HepG2 (cell line): ENCODE data around the gene MRPL27. TPM values are rescaled to one million over a fixed set of nuclear protein-coding genes. Genes with fewer than 3 reads are reported as not detected.

ENCODE experiments used
- CREM ChIP-seq, 2 experiments: sonication (generic) in 1 of 2; formaldehyde crosslinking in 1 of 2; IDR thresholded peaks; 2 replicates each; pipeline versions ENCODE4 v1.4.0 to v1.6.1; 2016 to 2020; ENCODE audit warnings: antibody characterized with exemption in 1 of 2, mild to moderate bottlenecking in 1 of 2, missing genetic modification reagents in 1 of 2
- DPF2 ChIP-seq: sonication (generic); formaldehyde crosslinking; IDR thresholded peaks from 2 replicates; pipeline ENCODE4 v1.4.0; 2020; ENCODE audit warnings: mild to moderate bottlenecking, low read depth, missing genetic modification reagents, borderline replicate concordance
- ELF1 ChIP-seq: sonication (generic); formaldehyde crosslinking; IDR thresholded peaks from 2 replicates; pipeline ENCODE4 v1.4.0; 2020; ENCODE audit warnings: missing genetic modification reagents
- FOXA1 ChIP-seq, 2 experiments: fragments of 450-650 bp in 1 of 2; sonication (generic) in 1 of 2; formaldehyde crosslinking in 1 of 2; IDR thresholded peaks; 2 replicates each; pipeline versions ENCODE4 v1.4.0 to v1.6.1; 2016 to 2020; ENCODE audit warnings: missing genetic modification reagents in 1 of 2
- FOXP4 ChIP-seq: sonication (generic); formaldehyde crosslinking; IDR thresholded peaks from 2 replicates; pipeline ENCODE4 v1.4.0; 2020; ENCODE audit warnings: missing genetic modification reagents
- HMGXB4 ChIP-seq, 2 experiments: sonication (generic) in 1 of 2; formaldehyde crosslinking in 1 of 2; IDR thresholded peaks; 2 replicates each; pipeline versions ENCODE4 v1.4.0 to v1.6.1; 2018 to 2020; ENCODE audit warnings: missing genetic modification reagents in 2 of 2, borderline replicate concordance in 1 of 2, low read depth in 1 of 2, mild to moderate bottlenecking in 1 of 2, missing biosample characterization in 1 of 2
- HNRNPLL ChIP-seq: fragments of 200-400 bp; formaldehyde crosslinking; IDR thresholded peaks from 2 replicates; pipeline ENCODE4 v1.6.1; 2017; ENCODE audit warnings: mild to moderate bottlenecking, low read depth, low read length; ENCODE audit not compliant: poor library complexity, severe bottlenecking
- KDM5A ChIP-seq: fragments of 200-600 bp; sonication (generic); IDR thresholded peaks from 2 replicates; pipeline ENCODE4 v1.7.0; 2018; ENCODE audit warnings: antibody characterized with exemption, mild to moderate bottlenecking, low read length, borderline replicate concordance
- MEIS1 ChIP-seq: sonication (generic); formaldehyde crosslinking; IDR thresholded peaks from 2 replicates; pipeline ENCODE4 v1.9.0; 2021; ENCODE audit warnings: mild to moderate bottlenecking, missing genetic modification reagents, moderate library complexity, borderline replicate concordance
- RFX1 ChIP-seq: fragments of 450-650 bp; IDR thresholded peaks from 2 replicates; pipeline ENCODE4 v1.6.1; 2017
- SP4 ChIP-seq: sonication (generic); formaldehyde crosslinking; IDR thresholded peaks from 2 replicates; pipeline ENCODE4 v1.8.1; 2023; ENCODE audit warnings: mild to moderate bottlenecking, missing genetic modification reagents
- SRSF9 ChIP-seq: fragments of 200-400 bp; formaldehyde crosslinking; IDR thresholded peaks from 2 replicates; pipeline ENCODE4 v1.6.1; 2018; ENCODE audit warnings: borderline replicate concordance, mild to moderate bottlenecking, low read depth, low read length; ENCODE audit not compliant: insufficient read depth, poor library complexity, severe bottlenecking
- XRCC5 ChIP-seq: fragments of 200-400 bp; formaldehyde crosslinking; optimal IDR thresholded peaks from 2 replicates; pipeline ENCODE3; 2017; ENCODE audit warnings: mild to moderate bottlenecking, low read length
- ZBTB25 ChIP-seq: IDR thresholded peaks from 2 replicates; pipeline ENCODE4 v1.6.1; 2018; ENCODE audit warnings: missing genetic modification reagents
- ZFP41 ChIP-seq: sonication (generic); formaldehyde crosslinking; IDR thresholded peaks from 2 replicates; pipeline ENCODE4 v1.4.0; 2020; ENCODE audit warnings: mild to moderate bottlenecking, missing genetic modification reagents, borderline replicate concordance
- ZNF205 ChIP-seq: IDR thresholded peaks from 2 replicates; pipeline ENCODE4 v1.6.1; 2018; ENCODE audit warnings: missing biosample characterization, missing genetic modification reagents
- ZNF564 ChIP-seq: sonication (generic); formaldehyde crosslinking; IDR thresholded peaks from 2 replicates; pipeline ENCODE4 v1.8.1; 2023; ENCODE audit warnings: mild to moderate bottlenecking, missing genetic modification reagents
- ZNF775 ChIP-seq: sonication (generic); formaldehyde crosslinking; IDR thresholded peaks from 2 replicates; pipeline ENCODE4 v1.4.0; 2020; ENCODE audit warnings: missing genetic modification reagents, mild to moderate bottlenecking, moderate library complexity, borderline replicate concordance
- ZNF841 ChIP-seq: sonication (generic); formaldehyde crosslinking; IDR thresholded peaks from 2 replicates; pipeline ENCODE4 v1.8.1; 2023; ENCODE audit warnings: missing genetic modification reagents, borderline replicate concordance
- ZSCAN12 ChIP-seq: sonication (generic); formaldehyde crosslinking; IDR thresholded peaks from 2 replicates; pipeline ENCODE4 v1.9.0; 2021; ENCODE audit warnings: mild to moderate bottlenecking, missing genetic modification reagents
- polyA plus RNA-seq, 8 experiments: library from polyadenylated mRNA; depleted of rRNA in 3 of 8; stranded (reverse) in 7 of 8; unstranded in 1 of 8; fragments of >200 nt; fragmentation: Illumina TruSeq in 4 of 8; extraction: Trizol in 4 of 8; gene quantifications; 2 replicates each; pipeline versions ENCODE4 v1.2.1 to v1.2.3, GENCODE V29; 2011 to 2016; ENCODE audit warnings: low read depth in 4 of 8, missing spikeins in 1 of 8, mixed read lengths in 1 of 8; ENCODE audit not compliant: insufficient read depth in 1 of 8
- total RNA-seq, 5 experiments: library from RNA; depleted of rRNA; stranded (reverse); fragments of >200 nt; fragmentation: Illumina TruSeq; extraction: Trizol; gene quantifications; 2 replicates each; pipeline ENCODE4 v1.2.3, GENCODE V29; 2016; ENCODE audit warnings: low read depth in 1 of 5
- TF ChIP-seq, protein P1 (sequence below): sonication (generic); formaldehyde crosslinking; IDR thresholded peaks from 2 replicates; pipeline ENCODE4 v1.5.1; 2020; ENCODE audit warnings: missing genetic modification reagents, mild to moderate bottlenecking, borderline replicate concordance

MRPL27 gene
- total and polyA plus RNA-seq, 2 of the 13 experiments (the other 11 are each of a cell fraction or from before 2014, with no cell fraction given): 137 to 217 TPM

GRCh38 chr17:50346313-50347116 is 26.5 kb downstream of the MRPL27 start (continued):
- peak; percentile 62 to 75; a peak in 3 of 4 replicates for TF ChIP-seq HMGXB4 (CRISPR knock-in tag; IDR thresholded peaks at IDR 0.05; ENCODE audit: borderline replicate concordance in 1 of 2, low read depth in 1 of 2)
- no peak; the same call in 1 of the 2 replicates for TF ChIP-seq ZFP41
- no peak for TF ChIP-seq ZSCAN12
- TF ChIP-seq FOXP4 (CRISPR knock-in tag): no peak
- TF ChIP-seq SP4: no peak
- TF ChIP-seq KDM5A: no peak
- no peak for TF ChIP-seq XRCC5
- TF ChIP-seq DPF2 (CRISPR knock-in tag): no peak
- no peak for TF ChIP-seq ZNF841
- no peak for TF ChIP-seq FOXA1 (IDR thresholded peaks at IDR 0.05)
- no peak for TF ChIP-seq FOXA1 (CRISPR knock-in tag; IDR thresholded peaks at IDR 0.05)
- TF ChIP-seq RFX1: no peak
- TF ChIP-seq, protein P1, sequence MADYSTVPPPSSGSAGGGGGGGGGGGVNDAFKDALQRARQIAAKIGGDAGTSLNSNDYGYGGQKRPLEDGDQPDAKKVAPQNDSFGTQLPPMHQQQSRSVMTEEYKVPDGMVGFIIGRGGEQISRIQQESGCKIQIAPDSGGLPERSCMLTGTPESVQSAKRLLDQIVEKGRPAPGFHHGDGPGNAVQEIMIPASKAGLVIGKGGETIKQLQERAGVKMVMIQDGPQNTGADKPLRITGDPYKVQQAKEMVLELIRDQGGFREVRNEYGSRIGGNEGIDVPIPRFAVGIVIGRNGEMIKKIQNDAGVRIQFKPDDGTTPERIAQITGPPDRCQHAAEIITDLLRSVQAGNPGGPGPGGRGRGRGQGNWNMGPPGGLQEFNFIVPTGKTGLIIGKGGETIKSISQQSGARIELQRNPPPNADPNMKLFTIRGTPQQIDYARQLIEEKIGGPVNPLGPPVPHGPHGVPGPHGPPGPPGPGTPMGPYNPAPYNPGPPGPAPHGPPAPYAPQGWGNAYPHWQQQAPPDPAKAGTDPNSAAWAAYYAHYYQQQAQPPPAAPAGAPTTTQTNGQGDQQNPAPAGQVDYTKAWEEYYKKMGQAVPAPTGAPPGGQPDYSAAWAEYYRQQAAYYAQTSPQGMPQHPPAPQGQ (CRISPR knock-in tag): no peak
- no peak for TF ChIP-seq ELF1 (CRISPR knock-in tag)
- TF ChIP-seq SRSF9: no peak
- no peak for TF ChIP-seq ZNF775 (CRISPR knock-in tag)
- no peak for TF ChIP-seq HNRNPLL
- TF ChIP-seq ZNF564 (CRISPR knock-in tag): no peak; the same call in 1 of the 2 replicates
- TF ChIP-seq ZBTB25 (CRISPR knock-in tag): no peak
- TF ChIP-seq ZNF205 (CRISPR knock-in tag): no peak; the same call in 1 of the 2 replicates
- peak; percentile 78; the same call in 1 of the 2 replicates for TF ChIP-seq MEIS1 (CRISPR knock-in tag)
- TF ChIP-seq CREM (IDR thresholded peaks at IDR 0.05): no peak
- TF ChIP-seq CREM (CRISPR knock-in tag; IDR thresholded peaks at IDR 0.05): no peak
